Measurements from ENCODE around the gene SIAE. TPM values are rescaled to one million over a fixed set of nuclear protein-coding genes. Genes with fewer than 3 reads are reported as not detected.

SIAE gene
- total RNA-seq, 1 donor from 2014 or later = 13.8 TPM

GRCh38 chr11:124623861-124624525 lies 49.5 kb downstream of the SIAE start:
- Mint-ChIP-seq H3K9me3 (ENCODE audit: unreplicated experiment) (no peaks in the 10 kb centered on the region), H3K4me1 (ENCODE audit: unreplicated experiment) (peaks cover 17% of the 10 kb centered on the region), H3K27ac (ENCODE audit: unreplicated experiment) (peak overlapping the region; percentile 97), H3K36me3 (ENCODE audit: unreplicated experiment) (peaks cover 16% of the 10 kb centered on the region), H3K4me3 (ENCODE audit: unreplicated experiment) (peak overlapping the region; percentile 95), H3K27me3 (ENCODE audit: unreplicated experiment) (peaks cover 22% of the 10 kb centered on the region)
- TF ChIP-seq, protein P1, sequence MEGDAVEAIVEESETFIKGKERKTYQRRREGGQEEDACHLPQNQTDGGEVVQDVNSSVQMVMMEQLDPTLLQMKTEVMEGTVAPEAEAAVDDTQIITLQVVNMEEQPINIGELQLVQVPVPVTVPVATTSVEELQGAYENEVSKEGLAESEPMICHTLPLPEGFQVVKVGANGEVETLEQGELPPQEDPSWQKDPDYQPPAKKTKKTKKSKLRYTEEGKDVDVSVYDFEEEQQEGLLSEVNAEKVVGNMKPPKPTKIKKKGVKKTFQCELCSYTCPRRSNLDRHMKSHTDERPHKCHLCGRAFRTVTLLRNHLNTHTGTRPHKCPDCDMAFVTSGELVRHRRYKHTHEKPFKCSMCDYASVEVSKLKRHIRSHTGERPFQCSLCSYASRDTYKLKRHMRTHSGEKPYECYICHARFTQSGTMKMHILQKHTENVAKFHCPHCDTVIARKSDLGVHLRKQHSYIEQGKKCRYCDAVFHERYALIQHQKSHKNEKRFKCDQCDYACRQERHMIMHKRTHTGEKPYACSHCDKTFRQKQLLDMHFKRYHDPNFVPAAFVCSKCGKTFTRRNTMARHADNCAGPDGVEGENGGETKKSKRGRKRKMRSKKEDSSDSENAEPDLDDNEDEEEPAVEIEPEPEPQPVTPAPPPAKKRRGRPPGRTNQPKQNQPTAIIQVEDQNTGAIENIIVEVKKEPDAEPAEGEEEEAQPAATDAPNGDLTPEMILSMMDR (IDR thresholded peaks at IDR 0.05) = no peak
- no peak for DNase-seq (ENCODE audit: extremely low spot score, unreplicated experiment)

DNA sequence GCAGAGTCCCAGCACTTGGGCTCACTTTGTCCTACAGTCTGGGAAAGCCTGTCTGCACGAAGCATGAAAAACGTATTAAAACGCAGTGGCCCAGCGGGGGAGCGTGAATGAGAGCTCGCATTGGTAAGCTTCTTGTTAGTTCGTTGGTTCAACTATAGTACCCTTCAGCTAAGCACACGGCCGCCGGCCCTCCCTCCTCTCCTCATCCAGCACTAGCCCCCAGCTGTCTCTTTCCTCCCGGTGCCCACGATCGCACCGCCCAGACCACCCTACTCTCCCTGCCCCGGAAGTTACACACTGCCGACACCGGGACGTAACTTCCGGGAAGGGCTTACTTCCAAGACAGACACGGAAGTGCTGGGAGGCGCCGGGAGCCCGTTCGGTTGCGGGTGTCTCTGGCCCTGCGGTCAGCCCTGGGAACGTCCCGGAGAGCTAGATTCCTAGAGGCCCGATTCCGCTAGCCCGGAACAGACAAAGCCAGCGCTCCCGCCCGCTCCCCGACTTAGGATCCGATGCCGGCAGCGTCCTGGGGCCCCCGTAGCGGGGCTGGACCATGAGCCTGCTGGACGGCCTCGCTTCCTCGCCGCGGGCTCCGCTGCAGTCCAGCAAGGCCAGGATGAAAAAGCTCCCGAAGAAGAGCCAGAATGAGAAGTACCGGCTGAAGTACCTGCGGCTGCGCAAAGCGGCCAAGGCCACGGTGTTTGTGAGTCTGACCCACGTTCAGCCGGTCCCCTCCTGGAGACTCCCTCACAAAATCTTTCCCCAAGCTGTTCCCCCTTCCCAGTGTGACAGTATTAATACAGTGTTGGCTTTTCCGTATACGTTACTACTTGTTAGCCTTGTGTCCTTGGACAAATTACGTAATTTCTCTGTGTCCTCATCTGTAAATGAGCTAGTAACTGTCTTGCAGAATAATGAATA lies 50.7 kb downstream of the SIAE start, which contains the start of gene TBRG1:
TBRG1 (plus strand) TSS at position 334 of the 921 bp plus-strand sequence; CDS start at position 554, 220 bp downstream.
- Mint-ChIP-seq H3K4me3 (ENCODE audit: unreplicated experiment) (peak within 1 kb of the TSS; percentile 95), H3K27me3 (ENCODE audit: unreplicated experiment) (peaks cover 32% of the 10 kb centered on the region), H3K36me3 (ENCODE audit: unreplicated experiment) (peaks cover 8% of the 10 kb centered on the region), H3K9me3 (ENCODE audit: unreplicated experiment) (no peaks in the 10 kb centered on the region), H3K27ac (ENCODE audit: unreplicated experiment) (peak within 1 kb of the TSS; percentile 97), H3K4me1 (ENCODE audit: unreplicated experiment) (peaks cover 17% of the 10 kb centered on the region)
- peak; percentile 93 for DNase-seq (ENCODE audit: extremely low spot score, unreplicated experiment)
- TF ChIP-seq, protein P1 (IDR thresholded peaks at IDR 0.05) = no peak

- Mint-ChIP-seq H3K9me3 (ENCODE audit: unreplicated experiment) (no peaks in the 10 kb centered on the region), H3K4me1 (ENCODE audit: unreplicated experiment) (peaks cover 12% of the 10 kb centered on the region), H3K27ac (ENCODE audit: unreplicated experiment) (no peak overlapping the region), H3K4me3 (ENCODE audit: unreplicated experiment) (no peak overlapping the region), H3K36me3 (ENCODE audit: unreplicated experiment) (no peaks in the 10 kb centered on the region), H3K27me3 (ENCODE audit: unreplicated experiment) (peaks cover 42% of the 10 kb centered on the region)
- no peak for DNase-seq (ENCODE audit: extremely low spot score, unreplicated experiment)
- TF ChIP-seq, protein P1 (IDR thresholded peaks at IDR 0.05) = no peak
Observed at GRCh38 chr11:124618863-124619262, 54.7 kb downstream of the SIAE start.

DNA sequence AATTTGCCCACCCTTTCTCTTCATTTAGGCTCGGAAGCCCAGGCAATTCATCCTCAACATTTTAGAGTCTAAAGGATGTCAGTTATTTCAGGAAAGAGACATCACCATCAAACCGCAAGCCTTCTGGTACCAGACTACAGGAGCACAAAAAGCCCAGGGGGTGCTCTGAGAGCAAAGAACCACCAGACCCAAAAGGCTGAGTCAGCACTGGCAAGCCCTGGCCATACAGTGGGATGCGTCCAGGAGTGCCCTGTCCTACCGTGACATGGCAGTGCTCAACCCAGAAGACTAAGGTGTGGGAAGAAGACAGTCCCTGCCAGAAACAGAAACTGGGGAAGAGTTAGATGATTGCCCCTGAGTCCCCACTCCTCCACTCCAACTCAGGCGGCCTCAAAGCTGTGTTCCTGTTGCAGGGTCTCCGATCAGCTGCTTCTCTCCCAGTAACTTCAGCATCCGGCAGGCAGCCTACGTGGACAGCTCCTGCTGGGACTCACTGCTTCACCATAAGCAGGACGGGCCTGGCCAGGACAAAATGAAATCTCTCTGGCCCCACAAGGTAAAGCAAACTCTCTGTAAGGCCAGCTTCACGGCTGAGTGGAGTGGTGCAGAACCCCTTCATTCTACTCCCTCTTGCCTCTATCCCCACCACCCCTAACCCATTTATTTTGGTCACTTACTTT lies 60.8 kb downstream of the SIAE start:
- H3K4me3 Mint-ChIP-seq (ENCODE audit: unreplicated experiment) = no peak overlapping the region
- H3K27me3 Mint-ChIP-seq (ENCODE audit: unreplicated experiment) = peaks cover 37% of the 10 kb centered on the region
- H3K4me1 Mint-ChIP-seq (ENCODE audit: unreplicated experiment) = no peaks in the 10 kb centered on the region
- H3K27ac Mint-ChIP-seq (ENCODE audit: unreplicated experiment) = no peak overlapping the region
- DNase-seq (ENCODE audit: extremely low spot score, unreplicated experiment) = no peak
- H3K36me3 Mint-ChIP-seq (ENCODE audit: unreplicated experiment) = no peaks in the 10 kb centered on the region
- no peaks in the 10 kb centered on the region for H3K9me3 Mint-ChIP-seq (ENCODE audit: unreplicated experiment)
- TF ChIP-seq, protein P1 (IDR thresholded peaks at IDR 0.05) = no peak
